Activated CD8-positive, alpha-beta memory T cell treated with anti-CD3 and anti-CD28 coated beads, Interleukin-2, amount 50 U/mL, for 4 hours (primary cell): ENCODE data around the gene NSMCE1.
A peak's percentile ranks its signal among the peaks of the same experiment; 100 is the strongest.
"Not testable (repeated sequence)": the region's sequence is repeated elsewhere in the genome, so short reads cannot be mapped to it uniquely, and the experiment has no call there.

Experiments used
- DNase-seq: peaks from one replicate; pipeline ENCODE4 v3.0.0-alpha.2; 2020

NSMCE1 gene

DNA sequence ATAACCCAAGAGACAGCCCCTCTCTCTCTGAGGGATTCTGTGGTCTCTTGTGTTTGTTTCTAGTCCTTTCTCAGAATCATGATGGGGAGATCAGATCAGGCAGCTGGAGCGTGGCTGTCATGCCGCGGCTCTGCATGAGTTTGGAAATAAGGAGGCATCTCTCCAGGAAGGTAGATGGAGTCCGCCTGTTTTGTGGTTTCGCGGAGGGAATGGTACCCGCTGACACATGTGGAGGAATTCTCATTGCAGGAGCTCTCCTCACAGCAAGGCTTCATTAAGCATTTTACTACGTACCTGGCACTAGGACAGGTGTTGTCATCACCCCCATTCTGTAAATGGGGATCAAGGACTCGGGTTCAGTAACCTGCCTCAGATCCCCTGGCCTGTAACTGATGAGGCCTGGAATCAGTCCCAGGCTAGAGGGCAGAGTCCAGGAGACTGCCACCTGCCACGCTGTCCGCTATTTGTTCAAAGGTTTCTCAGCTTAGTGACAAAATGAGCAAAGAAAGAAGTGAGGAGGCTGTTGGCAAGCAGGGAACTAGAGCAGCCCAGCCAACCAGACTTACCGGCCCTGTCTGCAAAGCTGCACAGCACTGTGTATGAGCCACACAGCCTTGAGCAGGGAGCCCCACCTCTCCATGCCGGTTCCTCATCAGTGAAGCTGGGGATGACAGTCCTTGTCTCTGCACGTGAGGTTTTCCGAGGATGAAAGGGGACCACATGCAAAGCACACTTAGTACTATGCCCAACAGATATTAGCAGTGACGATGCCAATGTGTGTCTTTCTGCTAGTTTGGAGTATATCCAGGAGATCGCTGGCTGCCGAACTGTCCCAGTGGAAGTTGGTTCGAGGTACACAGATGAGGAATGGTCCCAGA is 54.2 kb downstream of the NSMCE1 start:
- DNase-seq: no peak

DNA sequence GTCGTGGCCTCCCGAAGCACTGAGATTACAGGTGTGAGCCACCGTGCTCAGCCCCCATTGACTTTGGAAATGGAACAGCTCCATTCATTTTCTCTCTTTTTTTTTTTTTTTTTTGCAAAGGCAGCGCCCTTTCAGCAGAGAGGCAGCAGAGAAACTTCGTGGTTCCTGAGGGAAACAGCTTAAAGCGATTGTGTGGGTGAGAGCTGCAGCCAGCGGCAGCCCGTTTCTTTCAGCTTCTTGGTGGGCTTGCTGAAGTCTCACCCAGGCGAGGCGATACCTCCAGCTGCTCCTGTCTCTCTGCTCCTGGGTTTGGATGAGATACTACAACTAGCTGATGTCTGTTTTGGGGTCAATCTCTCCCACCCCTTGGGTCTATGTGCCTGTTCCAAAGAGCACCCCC is 57.5 kb downstream of the NSMCE1 start:
- no peak for DNase-seq

GRCh38 chr16:27210174-27210573 is 58.4 kb downstream of the NSMCE1 start:
- no peak for DNase-seq

GRCh38 chr16:27209591-27209990 is 59.0 kb downstream of the NSMCE1 start:
- no peak for DNase-seq

GRCh38 chr16:27208796-27209195 is 59.8 kb downstream of the NSMCE1 start:
- no peak for DNase-seq

GRCh38 chr16:27208081-27208680 is 60.4 kb downstream of the NSMCE1 start:
- DNase-seq: no peak

DNA sequence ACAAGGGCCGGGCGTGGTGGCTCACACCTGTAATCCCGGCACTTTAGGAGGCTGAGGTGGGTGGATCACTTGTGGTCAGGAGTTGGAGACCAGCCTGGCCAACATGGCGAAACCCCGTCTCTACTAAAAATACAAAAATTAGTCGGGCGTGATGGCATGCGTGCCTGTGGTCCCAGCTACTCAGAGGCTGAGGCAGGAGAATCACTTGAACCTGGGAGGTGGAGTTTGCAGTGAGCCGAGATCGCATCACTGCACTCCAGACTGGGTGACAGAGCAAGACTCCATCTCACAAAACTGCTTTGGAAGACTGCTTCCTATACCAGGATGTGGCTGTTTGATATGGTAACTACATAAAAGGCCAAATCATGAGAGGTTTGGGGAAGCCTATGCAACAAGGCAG is 61.5 kb downstream of the NSMCE1 start:
- DNase-seq: not testable (repeated sequence)

DNA sequence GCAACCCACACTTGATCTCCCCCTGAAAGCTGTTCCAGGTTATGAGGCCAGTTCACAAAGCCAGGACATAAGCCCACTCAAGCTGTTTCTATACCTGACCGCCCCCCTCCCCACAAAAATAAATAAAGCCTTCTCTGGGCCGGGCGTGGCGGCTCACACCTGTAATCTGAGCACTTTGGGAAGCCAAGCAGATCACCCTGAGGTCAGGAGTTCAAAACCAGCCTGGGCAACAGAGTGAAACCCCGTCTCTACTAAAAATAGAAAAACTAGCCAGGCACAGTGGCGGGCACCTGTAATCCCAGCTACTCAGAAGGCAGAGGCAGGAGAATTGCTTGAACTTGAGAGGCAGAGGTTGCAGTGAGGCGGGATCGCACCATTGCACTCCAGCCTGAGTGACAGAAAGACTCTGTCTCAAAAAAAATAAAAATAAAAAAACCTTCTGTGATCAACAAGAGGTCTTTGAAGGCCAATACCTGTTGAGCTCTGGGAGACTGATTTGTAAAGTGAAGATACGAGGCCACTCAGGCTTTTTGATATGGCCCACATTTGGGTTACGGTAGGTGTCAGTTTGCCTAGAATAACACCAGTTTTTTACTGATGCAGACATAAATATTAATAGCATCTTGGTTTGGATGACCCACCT is 63.0 kb downstream of the NSMCE1 start:
- no peak for DNase-seq

DNA sequence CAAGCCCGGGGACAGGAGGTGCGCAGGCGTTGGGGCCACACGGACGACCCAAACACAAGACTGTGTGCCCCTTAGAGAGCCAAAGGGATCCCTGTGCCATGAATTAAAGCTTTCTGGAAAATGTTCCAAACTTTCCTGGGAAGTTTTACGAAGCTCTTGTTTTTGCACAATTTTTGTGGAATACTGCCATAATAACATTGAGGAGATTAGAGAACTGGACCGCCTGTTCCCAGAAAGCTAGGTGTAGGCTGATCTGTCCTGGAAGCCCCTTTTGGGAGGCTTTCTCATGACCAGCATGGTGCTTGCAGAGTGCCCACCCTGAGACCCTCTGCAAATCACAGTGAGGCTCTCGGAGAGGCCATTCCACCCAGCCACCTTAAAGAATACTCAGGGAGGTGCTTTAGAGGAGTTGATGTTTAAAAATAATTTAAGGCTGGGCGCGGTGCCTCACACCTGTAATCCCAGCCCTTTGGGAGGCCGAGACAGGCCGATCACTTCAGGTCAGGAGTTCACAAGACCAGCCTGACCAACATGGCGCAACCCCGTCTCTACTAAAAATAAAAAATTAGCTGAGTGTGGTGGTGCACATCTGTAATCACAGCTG is 64.2 kb downstream of the NSMCE1 start:
- no peak for DNase-seq

GRCh38 chr16:27203507-27204311 is 64.9 kb downstream of the NSMCE1 start, which contains the start of gene KDM8:
Gene KDM8 (plus strand): TSS chr16:27203526. CDS start chr16:27210124, 6,598 bp downstream.
- DNase-seq: peak; percentile 98

- DNase-seq: peak; percentile 89
Observed at GRCh38 chr16:27202923-27203506, 65.6 kb downstream of the NSMCE1 start.

GRCh38 chr16:27200914-27201313 is 67.7 kb downstream of the NSMCE1 start:
- DNase-seq: not testable (repeated sequence)

DNA sequence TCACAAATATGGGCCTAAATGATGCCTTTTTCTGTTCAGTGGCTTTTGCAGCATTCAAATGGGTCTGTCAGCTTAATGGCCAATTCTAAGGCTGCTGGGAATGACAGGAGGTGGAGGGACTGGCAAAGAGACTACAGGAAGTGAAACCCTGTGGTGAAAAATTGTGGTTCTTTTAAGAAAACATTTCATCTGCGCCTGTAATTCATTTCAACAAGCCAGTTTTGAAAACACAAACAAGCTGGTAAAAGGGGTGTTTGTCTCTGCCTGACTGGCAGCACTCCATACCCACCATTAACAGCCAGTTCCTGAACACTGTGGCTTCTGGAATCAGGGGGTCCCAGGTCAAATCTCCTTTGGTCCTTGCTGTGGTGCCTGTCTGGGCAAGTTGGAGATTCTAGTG is 68.8 kb downstream of the NSMCE1 start:
- no peak for DNase-seq

DNA sequence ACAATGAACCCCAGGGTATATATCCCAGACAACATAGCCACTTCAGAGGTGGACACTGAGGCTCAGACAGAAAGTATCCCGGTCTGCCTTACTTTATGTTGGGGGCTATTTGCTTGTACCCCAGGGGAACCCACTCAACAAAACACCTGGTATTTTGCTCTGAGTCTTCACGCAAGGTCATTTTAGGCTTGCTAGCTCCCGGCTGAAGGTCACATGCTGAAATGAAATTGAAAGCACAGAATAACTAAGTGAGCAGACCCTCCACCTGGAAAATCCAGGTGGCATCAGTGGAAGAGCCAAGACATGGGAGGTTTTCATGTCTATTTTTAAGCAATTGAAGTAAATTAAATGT is 69.4 kb downstream of the NSMCE1 start:
- no peak for DNase-seq

GRCh38 chr16:27198451-27199234 is 69.9 kb downstream of the NSMCE1 start:
- no peak for DNase-seq

DNA sequence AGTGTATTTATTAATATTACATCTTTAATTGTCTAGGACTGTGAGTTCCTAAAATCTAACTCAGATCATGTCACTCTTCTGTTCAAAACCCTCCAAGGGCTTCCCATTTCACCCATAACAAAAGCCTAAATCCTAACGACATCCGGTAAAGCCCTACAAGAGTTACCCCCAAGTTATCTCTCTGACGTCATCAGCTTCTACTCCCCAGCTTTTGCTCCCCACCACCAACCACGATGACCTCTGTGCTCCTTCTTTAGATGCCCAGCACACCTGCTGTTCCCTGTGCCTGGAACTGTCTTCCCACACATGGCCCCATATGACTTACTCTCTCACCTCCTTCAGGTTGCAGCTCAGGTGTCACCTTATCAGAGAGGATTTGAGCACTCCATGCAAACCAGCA is 71.6 kb downstream of the NSMCE1 start:
- DNase-seq: no peak

GRCh38 chr16:27195941-27196595 is 72.5 kb downstream of the NSMCE1 start:
- peak; percentile 38 for DNase-seq

DNA sequence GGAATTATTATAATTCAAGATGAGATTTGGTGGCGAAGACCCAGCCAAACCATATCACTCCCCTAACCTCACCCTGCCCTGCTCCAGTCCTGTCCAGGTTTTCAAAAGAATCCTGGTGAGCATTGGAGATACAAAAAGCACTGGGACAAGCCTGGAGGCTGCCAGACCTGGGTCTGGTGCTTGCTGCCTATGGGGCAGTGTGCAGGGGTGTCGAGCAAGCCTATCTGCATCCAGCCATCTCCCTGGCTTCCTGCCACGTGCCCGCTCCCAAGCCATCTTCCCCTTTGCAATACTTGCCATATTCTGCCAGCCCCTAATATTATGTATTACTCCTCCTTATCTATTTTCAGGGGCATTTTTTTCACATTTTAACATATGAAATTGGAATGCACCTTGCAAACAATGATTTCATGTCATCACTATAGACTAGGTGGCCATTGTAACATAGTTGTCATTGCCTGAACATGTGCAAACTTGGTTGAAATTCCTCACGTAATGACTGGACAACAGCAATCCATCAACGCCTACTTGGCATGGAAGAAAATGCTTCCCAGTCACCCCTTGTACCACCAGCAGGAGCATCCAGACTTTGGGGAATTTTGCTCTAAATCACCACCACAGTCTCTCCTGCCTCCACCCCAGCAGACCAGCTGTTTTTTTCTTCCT is 73.4 kb downstream of the NSMCE1 start:
- no peak for DNase-seq

DNA sequence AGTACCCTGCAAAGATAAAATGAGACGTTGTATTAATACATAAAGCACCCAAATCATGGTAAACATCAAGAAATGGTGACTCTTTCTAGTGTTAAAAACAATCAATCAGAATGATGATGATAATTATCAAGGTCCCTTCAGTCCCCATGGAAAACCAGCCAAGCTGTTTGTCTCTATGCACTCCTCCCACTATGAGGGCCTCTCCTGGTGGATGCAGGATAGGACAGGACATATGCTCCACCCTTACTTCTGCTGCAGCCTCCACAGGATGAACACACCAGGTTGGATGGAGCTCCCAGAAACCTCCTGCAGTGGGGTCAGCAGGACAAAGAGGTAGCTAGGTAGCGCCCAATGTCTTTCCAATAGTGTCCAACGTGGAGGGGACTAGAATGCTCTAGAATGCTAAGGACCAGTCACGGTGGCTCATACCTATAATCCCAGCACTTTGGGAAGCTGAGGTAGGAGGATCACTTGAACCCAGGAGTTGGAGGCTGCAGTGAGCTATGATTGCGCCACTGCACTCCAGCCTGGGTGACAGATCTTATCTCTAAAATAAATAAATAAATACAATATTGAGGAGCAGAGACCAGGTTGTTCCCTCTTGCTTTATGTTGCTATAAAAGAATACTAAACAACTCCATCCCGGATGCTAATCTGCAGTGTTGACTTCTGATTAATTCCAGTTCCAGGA is 75.1 kb downstream of the NSMCE1 start:
- no peak for DNase-seq
